Measurements from ENCODE around the gene LIF. TPM values are rescaled to one million over a fixed set of nuclear protein-coding genes. Genes with fewer than 3 reads are reported as not detected.

The LIF gene
- total RNA-seq, 1 experiment from 2014 or later = 75.4 TPM

- H3K9me2 ChIP-seq (ENCODE audit: insufficient read depth) = no peaks in the 10 kb centered on the region
- TF ChIP-seq YY1 (IDR thresholded peaks at IDR 0.05; ENCODE audit: extremely low read depth, insufficient replicate concordance, low read depth, low read length) = no peak
- TF ChIP-seq, protein P1, sequence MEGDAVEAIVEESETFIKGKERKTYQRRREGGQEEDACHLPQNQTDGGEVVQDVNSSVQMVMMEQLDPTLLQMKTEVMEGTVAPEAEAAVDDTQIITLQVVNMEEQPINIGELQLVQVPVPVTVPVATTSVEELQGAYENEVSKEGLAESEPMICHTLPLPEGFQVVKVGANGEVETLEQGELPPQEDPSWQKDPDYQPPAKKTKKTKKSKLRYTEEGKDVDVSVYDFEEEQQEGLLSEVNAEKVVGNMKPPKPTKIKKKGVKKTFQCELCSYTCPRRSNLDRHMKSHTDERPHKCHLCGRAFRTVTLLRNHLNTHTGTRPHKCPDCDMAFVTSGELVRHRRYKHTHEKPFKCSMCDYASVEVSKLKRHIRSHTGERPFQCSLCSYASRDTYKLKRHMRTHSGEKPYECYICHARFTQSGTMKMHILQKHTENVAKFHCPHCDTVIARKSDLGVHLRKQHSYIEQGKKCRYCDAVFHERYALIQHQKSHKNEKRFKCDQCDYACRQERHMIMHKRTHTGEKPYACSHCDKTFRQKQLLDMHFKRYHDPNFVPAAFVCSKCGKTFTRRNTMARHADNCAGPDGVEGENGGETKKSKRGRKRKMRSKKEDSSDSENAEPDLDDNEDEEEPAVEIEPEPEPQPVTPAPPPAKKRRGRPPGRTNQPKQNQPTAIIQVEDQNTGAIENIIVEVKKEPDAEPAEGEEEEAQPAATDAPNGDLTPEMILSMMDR (IDR thresholded peaks at IDR 0.05 in 2 of 3, conservative IDR thresholded peaks at IDR 0.05 in 1 of 3; ENCODE audit: borderline replicate concordance in 1 of 3, insufficient read depth in 1 of 3, low read depth in 2 of 3, low read length in 2 of 3) = peak in 2 of 3 experiments; percentile 42 to 43; a peak in 4 of 6 replicates
- CTCF ChIA-PET = no interaction called here
- H3K36me3 ChIP-seq (ENCODE audit: control insufficient read depth in 1 of 2, insufficient read depth in 2 of 2, low read length in 2 of 2) = no peaks in the 10 kb centered on the region
- RAD21 ChIA-PET (ENCODE audit: low non-redundant PET in 1 of 2, low total read pairs in 2 of 2, uncharacterized antibody in 2 of 2, unreplicated experiment in 2 of 2) = no interaction called here
- intact Hi-C loops (cut with micrococcal nuclease) = no loop called here
- no peaks in the 10 kb centered on the region for H4K20me1 ChIP-seq (ENCODE audit: insufficient read depth)
- no peak overlapping the region for H3K9ac ChIP-seq (ENCODE audit: low read length)
- H3K27me3 ChIP-seq (ENCODE audit: insufficient read depth, low read length) = no peaks in the 10 kb centered on the region
- H3K4me2 ChIP-seq (ENCODE audit: low read length) = 0 out of 2 replicates have a peak overlapping the region, but pooled peaks have one; percentile 18
- H2AFZ ChIP-seq (ENCODE audit: low read depth, low read length, poor library complexity, severe bottlenecking) = peak overlapping the region; percentile 83
- H3K79me2 ChIP-seq (ENCODE audit: insufficient read depth, low read length) = no peaks in the 10 kb centered on the region
- no peak for DNase-seq (ENCODE audit: low read depth, low spot score)
- POLR2A ChIA-PET = no interaction called here
- H3K9me3 ChIP-seq (ENCODE audit: control insufficient read depth in 1 of 2, insufficient read depth in 1 of 2, low read depth in 1 of 2, low read length in 2 of 2) = no peaks in the 10 kb centered on the region
- BruUV-seq (replicated peaks) = no TSS peak
- peak; percentile 46 for ATAC-seq
- no peak overlapping the region for H3K4me3 ChIP-seq (replicated peaks in 1 of 2; ENCODE audit: low read depth in 1 of 2, low read length in 2 of 2)
- peaks cover 26 to 83% of the 10 kb centered on the region in 2 experiments for H3K4me1 ChIP-seq (ENCODE audit: control insufficient read depth in 1 of 2, insufficient read depth in 2 of 2, low read length in 2 of 2)
- H3K27ac ChIP-seq (ENCODE audit: low read depth, low read length) = no peak overlapping the region
These were observed 27.4 kb downstream of the LIF start for GRCh38 chr22:30219049-30219654.

GRCh38 chr22:30217698-30218560 is 28.6 kb downstream of the LIF start:
- Histone ChIP-seq H3K79me2 (ENCODE audit: insufficient read depth, low read length) (no peaks in the 10 kb centered on the region), H3K27me3 (ENCODE audit: insufficient read depth, low read length) (no peaks in the 10 kb centered on the region), H3K4me3 (replicated peaks in 1 of 2; ENCODE audit: low read depth in 1 of 2, low read length in 2 of 2) (no peak overlapping the region), H3K36me3 (ENCODE audit: control insufficient read depth in 1 of 2, insufficient read depth in 2 of 2, low read length in 2 of 2) (no peaks in the 10 kb centered on the region), H3K9me3 (ENCODE audit: control insufficient read depth in 1 of 2, insufficient read depth in 1 of 2, low read depth in 1 of 2, low read length in 2 of 2) (no peaks in the 10 kb centered on the region), H3K9me2 (ENCODE audit: insufficient read depth) (no peaks in the 10 kb centered on the region), H2AFZ (ENCODE audit: low read depth, low read length, poor library complexity, severe bottlenecking) (no peak overlapping the region), H4K20me1 (ENCODE audit: insufficient read depth) (no peaks in the 10 kb centered on the region), H3K9ac (ENCODE audit: low read length) (peak overlapping the region; percentile 11; the same call in 1 of the 2 replicates), H3K27ac (ENCODE audit: low read depth, low read length) (no peak overlapping the region; the same call in 1 of the 2 replicates), H3K4me2 (ENCODE audit: low read length) (no peak overlapping the region; the same call in none of the 2 replicates), H3K4me1 (ENCODE audit: control insufficient read depth in 1 of 2, insufficient read depth in 2 of 2, low read length in 2 of 2) (peaks cover 23 to 82% of the 10 kb centered on the region in 2 experiments)
- no peak for ATAC-seq
- intact Hi-C loops (cut with micrococcal nuclease) = no loop called here
- BruUV-seq (replicated peaks) = no TSS peak
- TF ChIP-seq, protein P2, sequence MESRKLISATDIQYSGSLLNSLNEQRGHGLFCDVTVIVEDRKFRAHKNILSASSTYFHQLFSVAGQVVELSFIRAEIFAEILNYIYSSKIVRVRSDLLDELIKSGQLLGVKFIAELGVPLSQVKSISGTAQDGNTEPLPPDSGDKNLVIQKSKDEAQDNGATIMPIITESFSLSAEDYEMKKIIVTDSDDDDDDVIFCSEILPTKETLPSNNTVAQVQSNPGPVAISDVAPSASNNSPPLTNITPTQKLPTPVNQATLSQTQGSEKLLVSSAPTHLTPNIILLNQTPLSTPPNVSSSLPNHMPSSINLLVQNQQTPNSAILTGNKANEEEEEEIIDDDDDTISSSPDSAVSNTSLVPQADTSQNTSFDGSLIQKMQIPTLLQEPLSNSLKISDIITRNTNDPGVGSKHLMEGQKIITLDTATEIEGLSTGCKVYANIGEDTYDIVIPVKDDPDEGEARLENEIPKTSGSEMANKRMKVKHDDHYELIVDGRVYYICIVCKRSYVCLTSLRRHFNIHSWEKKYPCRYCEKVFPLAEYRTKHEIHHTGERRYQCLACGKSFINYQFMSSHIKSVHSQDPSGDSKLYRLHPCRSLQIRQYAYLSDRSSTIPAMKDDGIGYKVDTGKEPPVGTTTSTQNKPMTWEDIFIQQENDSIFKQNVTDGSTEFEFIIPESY (IDR thresholded peaks at IDR 0.05; ENCODE audit: extremely low read depth, insufficient replicate concordance, low read length) = no peak
- no peak for TF ChIP-seq POLR2AphosphoS5 (IDR thresholded peaks at IDR 0.05; ENCODE audit: low read depth, low read length)
- no peak for TF ChIP-seq EZH2 (IDR thresholded peaks at IDR 0.05)
- ChIA-PET RAD21 (ENCODE audit: low non-redundant PET in 1 of 2, low total read pairs in 2 of 2, uncharacterized antibody in 2 of 2, unreplicated experiment in 2 of 2) (no interaction called here), POLR2A (no interaction called here), CTCF (no interaction called here)
- no peak for DNase-seq (ENCODE audit: low read depth, low spot score)
